Caco-2 (cell line): ENCODE data around the gene DLG2. TPM values are rescaled to one million over a fixed set of nuclear protein-coding genes. Genes with fewer than 3 reads are reported as not detected.

Experiments
- BruUV-seq: library from RNA; stranded (reverse); fragments of 400-500 nt; replicated peaks from 2 replicates; lab custom pipeline; 2021; lab: Mats Ljungman, UMichigan
- CTCF ChIA-PET: fragments of 300-600 bp; sonication (Branson Sonifier 250); formaldehyde crosslinking; loops from one replicate; lab custom pipeline; 2022; ENCODE audit warnings: antibody characterized with exemption; lab: Charles Lee
- POLR2A ChIA-PET: fragments of 300-600 bp; sonication (Branson Sonifier 250); formaldehyde crosslinking; loops from one replicate; lab custom pipeline; 2022; ENCODE audit warnings: antibody characterized with exemption; lab: Charles Lee
- DNase-seq, 2 experiments: peaks; one replicate each; pipeline versions ENCODE4 v3.0.0 to v3.0.0-alpha.2; 2020 to 2022
- H3K27me3 ChIP-seq: replicated peaks from 2 replicates; pipeline ENCODE4 v1.6.0; 2011; ENCODE audit warnings: low read length; ENCODE audit not compliant: control insufficient read depth, insufficient read depth
- H3K36me3 ChIP-seq: 2 replicates; pipeline ENCODE4 v1.5.1; 2011; ENCODE audit warnings: low read length; ENCODE audit not compliant: control insufficient read depth, insufficient read depth
- H3K4me1 ChIP-seq: fragments of 250-450 bp; sonication (Bioruptor Pico); 2 replicates; pipeline ENCODE4 v1.5.1; 2020; ENCODE audit warnings: mild to moderate bottlenecking
- H3K4me3 ChIP-seq: 2 replicates; pipeline ENCODE4 v1.5.1; 2011; ENCODE audit warnings: low read depth, mild to moderate bottlenecking, control low read depth, low read length
- H3K9me3 ChIP-seq: fragments of 250-450 bp; sonication (Bioruptor Pico); 2 replicates; pipeline ENCODE4 v1.5.1; 2020; ENCODE audit warnings: mild to moderate bottlenecking, moderate library complexity
- H3K27ac Mint-ChIP-seq: one replicate; pipeline ENCODE4 v1.8.0; 2022; ENCODE audit warnings: mixed read lengths; ENCODE audit not compliant: unreplicated experiment
- H3K27me3 Mint-ChIP-seq: one replicate; pipeline ENCODE4 v1.8.0; 2022; ENCODE audit warnings: mixed read lengths; ENCODE audit not compliant: insufficient read depth, unreplicated experiment
- H3K36me3 Mint-ChIP-seq: one replicate; pipeline ENCODE4 v1.8.0; 2022; ENCODE audit warnings: mild to moderate bottlenecking, mixed read lengths; ENCODE audit not compliant: insufficient read depth, unreplicated experiment
- H3K4me1 Mint-ChIP-seq: one replicate; pipeline ENCODE4 v1.8.0; 2022; ENCODE audit warnings: low read depth, mixed read lengths; ENCODE audit not compliant: unreplicated experiment
- H3K4me3 Mint-ChIP-seq: one replicate; pipeline ENCODE4 v1.8.0; 2022; ENCODE audit warnings: mild to moderate bottlenecking, moderate library complexity, mixed read lengths; ENCODE audit not compliant: unreplicated experiment
- H3K9me3 Mint-ChIP-seq: one replicate; pipeline ENCODE4 v1.8.0; 2022; ENCODE audit warnings: mixed read lengths; ENCODE audit not compliant: unreplicated experiment
- CTCF ChIP-seq, 2 experiments: fragments of 200-600 bp in 1 of 2; IDR thresholded peaks; 1 replicate in 1 of 2; 2 replicates in 1 of 2; pipeline versions ENCODE4 v1.5.1 to v1.8.0; 2011 to 2022; ENCODE audit warnings: antibody characterized with exemption in 1 of 2, control low read depth in 1 of 2, inconsistent platforms in 1 of 2, low read depth in 1 of 2, low read length in 1 of 2, mild to moderate bottlenecking in 1 of 2, moderate library complexity in 1 of 2; ENCODE audit not compliant: insufficient read depth in 1 of 2, severe bottlenecking in 1 of 2, unreplicated experiment in 1 of 2
- intact Hi-C: fragments of 100-400 bp; cut with micrococcal nuclease; formaldehyde crosslinking; loops from one replicate; pipeline ENCODE4 v1.10.0; 2022; ENCODE audit not compliant: unreplicated experiment
- total RNA-seq: library from RNA; stranded (reverse); gene quantifications from 2 replicates; pipeline ENCODE4 v1.2.3, GENCODE V29; 2022

The DLG2 gene
- total RNA-seq, 1 experiment from 2014 or later: 21.6 TPM

GRCh38 chr11:83773950-83774880 is 1852.9 kb downstream of the DLG2 start:
- Histone ChIP-seq H3K9me3 (no peaks in the 10 kb centered on the region), H3K4me1 (no peaks in the 10 kb centered on the region), H3K27me3 (no peaks in the 10 kb centered on the region), H3K4me3 (no peak overlapping the region), H3K36me3 (no peaks in the 10 kb centered on the region)
- no peaks in the 10 kb centered on the region for H3K9me3 Mint-ChIP-seq
- H3K4me3 Mint-ChIP-seq: no peak overlapping the region
- H3K27ac Mint-ChIP-seq: no peak overlapping the region
- TF ChIP-seq CTCF (IDR thresholded peaks at IDR 0.05; ENCODE audit: insufficient read depth in 1 of 2, low read depth in 1 of 2, low read length in 1 of 2, severe bottlenecking in 1 of 2, unreplicated experiment in 1 of 2): no peak
- H3K27me3 Mint-ChIP-seq: peaks cover 13% of the 10 kb centered on the region
- ChIA-PET CTCF (no interaction called here), POLR2A (no interaction called here)
- intact Hi-C loops: loop anchor here (1.0 kb wide), 1 partner anchor 9 kb away; no protein-coding TSS in a partner anchor
- H3K4me1 Mint-ChIP-seq: peaks cover 12% of the 10 kb centered on the region
- DNase-seq: no peak
- H3K36me3 Mint-ChIP-seq: no peaks in the 10 kb centered on the region
- no TSS peak for BruUV-seq

GRCh38 chr11:83768489-83768888 is 1858.7 kb downstream of the DLG2 start:
- H3K36me3 Mint-ChIP-seq: no peaks in the 10 kb centered on the region
- BruUV-seq: no TSS peak
- ChIA-PET CTCF (no interaction called here), POLR2A (no interaction called here)
- no peaks in the 10 kb centered on the region for H3K4me1 Mint-ChIP-seq
- intact Hi-C loops: no loop called here
- TF ChIP-seq CTCF (IDR thresholded peaks at IDR 0.05; ENCODE audit: insufficient read depth in 1 of 2, low read depth in 1 of 2, low read length in 1 of 2, severe bottlenecking in 1 of 2, unreplicated experiment in 1 of 2): no peak
- Histone ChIP-seq H3K4me3 (no peak overlapping the region), H3K36me3 (no peaks in the 10 kb centered on the region), H3K27me3 (no peaks in the 10 kb centered on the region), H3K4me1 (no peaks in the 10 kb centered on the region), H3K9me3 (no peaks in the 10 kb centered on the region)
- H3K9me3 Mint-ChIP-seq: no peaks in the 10 kb centered on the region
- H3K27me3 Mint-ChIP-seq: peaks cover 13% of the 10 kb centered on the region
- no peak overlapping the region for H3K27ac Mint-ChIP-seq
- H3K4me3 Mint-ChIP-seq: no peak overlapping the region
- no peak for DNase-seq

- Mint-ChIP-seq H3K4me1 (no peaks in the 10 kb centered on the region), H3K9me3 (no peaks in the 10 kb centered on the region), H3K36me3 (no peaks in the 10 kb centered on the region), H3K27ac (no peak overlapping the region), H3K27me3 (peaks cover 13% of the 10 kb centered on the region), H3K4me3 (no peak overlapping the region)
- ChIA-PET POLR2A (no interaction called here), CTCF (no interaction called here)
- BruUV-seq: no TSS peak
- Histone ChIP-seq H3K36me3 (no peaks in the 10 kb centered on the region), H3K4me1 (no peaks in the 10 kb centered on the region), H3K27me3 (no peaks in the 10 kb centered on the region), H3K9me3 (no peaks in the 10 kb centered on the region), H3K4me3 (no peak overlapping the region)
- intact Hi-C loops: no loop called here
- TF ChIP-seq CTCF (IDR thresholded peaks at IDR 0.05; ENCODE audit: insufficient read depth in 1 of 2, low read depth in 1 of 2, low read length in 1 of 2, severe bottlenecking in 1 of 2, unreplicated experiment in 1 of 2): no peak
- DNase-seq: no peak
These were observed 1860.2 kb downstream of the DLG2 start for GRCh38 chr11:83766932-83767331.
